Astrocyte (in vitro differentiated cells and primary cell): ENCODE measurements around the gene RBM27. TPM values are rescaled to one million over a fixed set of nuclear protein-coding genes. Genes with fewer than 3 reads are reported as not detected.

Source experiments
- DNase-seq: peaks from one replicate; pipeline ENCODE4 v3.0.0-alpha.2; 2010; ENCODE audit warnings: low read depth
- FAIRE-seq: peaks from 2 replicates; lab custom pipeline; 2011; peaks lifted over from hg19 to GRCh38; lab: Jason Lieb, UNC
- H2AFZ ChIP-seq: 2 replicates; pipeline ENCODE4 v1.6.0; 2012; ENCODE audit warnings: low read depth, low read length, inconsistent platforms
- H3K27ac ChIP-seq: 2 replicates; pipeline ENCODE4 v1.5.1; 2011; ENCODE audit warnings: low read depth, low read length, inconsistent platforms
- H3K27me3 ChIP-seq: 2 replicates; pipeline ENCODE4 v1.6.0; 2011; ENCODE audit warnings: low read length, inconsistent platforms; ENCODE audit not compliant: insufficient read depth
- H3K36me3 ChIP-seq: 2 replicates; pipeline ENCODE4 v1.5.1; 2011; ENCODE audit warnings: low read length, inconsistent platforms; ENCODE audit not compliant: insufficient read depth
- H3K4me1 ChIP-seq: 2 replicates; pipeline ENCODE4 v1.5.1; 2011; ENCODE audit warnings: low read length, inconsistent platforms; ENCODE audit not compliant: insufficient read depth
- H3K4me2 ChIP-seq: 2 replicates; pipeline ENCODE4 v1.6.0; 2012; ENCODE audit warnings: low read length, inconsistent platforms
- H3K4me3 ChIP-seq: 2 replicates; pipeline ENCODE4 v1.5.1; 2011; ENCODE audit warnings: low read depth, mild to moderate bottlenecking, low read length, inconsistent platforms; ENCODE audit not compliant: insufficient read depth
- H3K79me2 ChIP-seq: 2 replicates; pipeline ENCODE4 v1.6.0; 2012; ENCODE audit warnings: mild to moderate bottlenecking, low read length, inconsistent platforms; ENCODE audit not compliant: insufficient read depth
- H3K9ac ChIP-seq: 2 replicates; pipeline ENCODE4 v1.6.0; 2012; ENCODE audit warnings: mild to moderate bottlenecking, low read length, inconsistent platforms
- H3K9me3 ChIP-seq: 2 replicates; pipeline ENCODE4 v1.5.1; 2012; ENCODE audit warnings: low read depth, mild to moderate bottlenecking, low read length, inconsistent platforms; ENCODE audit not compliant: insufficient read depth
- H4K20me1 ChIP-seq: 2 replicates; pipeline ENCODE4 v1.6.0; 2012; ENCODE audit warnings: low read length, inconsistent platforms; ENCODE audit not compliant: insufficient read depth
- H3K27ac Mint-ChIP-seq: one replicate; pipeline ENCODE4 v1.8.0; 2021; ENCODE audit warnings: mild to moderate bottlenecking, mixed read lengths; ENCODE audit not compliant: unreplicated experiment
- H3K27me3 Mint-ChIP-seq: one replicate; pipeline ENCODE4 v1.8.0; 2021; ENCODE audit warnings: low read depth, mixed read lengths; ENCODE audit not compliant: unreplicated experiment
- H3K36me3 Mint-ChIP-seq: one replicate; pipeline ENCODE4 v1.8.0; 2021; ENCODE audit warnings: low read depth, mixed read lengths; ENCODE audit not compliant: unreplicated experiment
- H3K4me1 Mint-ChIP-seq: one replicate; pipeline ENCODE4 v1.8.0; 2021; ENCODE audit warnings: low read depth, mixed read lengths; ENCODE audit not compliant: unreplicated experiment
- H3K4me3 Mint-ChIP-seq: one replicate; pipeline ENCODE4 v1.8.0; 2021; ENCODE audit warnings: mild to moderate bottlenecking, moderate library complexity, mixed read lengths; ENCODE audit not compliant: unreplicated experiment
- H3K9me3 Mint-ChIP-seq: one replicate; pipeline ENCODE4 v1.8.0; 2021; ENCODE audit warnings: mild to moderate bottlenecking, mixed read lengths; ENCODE audit not compliant: unreplicated experiment
- CTCF ChIP-seq: IDR thresholded peaks from 2 replicates; pipeline ENCODE4 v1.5.1; 2011; ENCODE audit warnings: low read depth, mild to moderate bottlenecking, inconsistent platforms, low read length, moderate library complexity; ENCODE audit not compliant: insufficient read depth
- EZH2 ChIP-seq: IDR thresholded peaks from 2 replicates; pipeline ENCODE4 v1.6.1; 2012; ENCODE audit warnings: mild to moderate bottlenecking, low read length, inconsistent platforms; ENCODE audit not compliant: insufficient read depth
- total RNA-seq: library from RNA; stranded (reverse); gene quantifications from 2 replicates; pipeline ENCODE4 v1.2.1, GENCODE V29; 2021

RBM27 gene
- total RNA-seq, 1 donor from 2014 or later: 24.4 TPM

- Histone ChIP-seq H2AFZ (no peak overlapping the region), H3K9ac (no peak overlapping the region), H3K36me3 (peaks cover 9% of the 10 kb centered on the region), H3K4me3 (no peak overlapping the region), H4K20me1 (peaks cover 62% of the 10 kb centered on the region), H3K79me2 (peaks cover 79% of the 10 kb centered on the region), H3K27me3 (no peaks in the 10 kb centered on the region), H3K9me3 (no peaks in the 10 kb centered on the region), H3K27ac (no peak overlapping the region), H3K4me1 (no peaks in the 10 kb centered on the region), H3K4me2 (no peak overlapping the region)
- H3K27ac Mint-ChIP-seq: no peak overlapping the region
- no peak for TF ChIP-seq EZH2
- no peak for TF ChIP-seq CTCF
- H3K9me3 Mint-ChIP-seq: no peaks in the 10 kb centered on the region
- no peak for FAIRE-seq
- H3K4me1 Mint-ChIP-seq: peaks cover 9% of the 10 kb centered on the region
- H3K36me3 Mint-ChIP-seq: peaks cover 3% of the 10 kb centered on the region
- no peak for DNase-seq
- H3K27me3 Mint-ChIP-seq: no peaks in the 10 kb centered on the region
- H3K4me3 Mint-ChIP-seq: no peak overlapping the region
Measured at GRCh38 chr5:146218168-146218567, 14.8 kb downstream of the RBM27 start.

GRCh38 chr5:146219243-146219642, 15.8 kb downstream of the RBM27 start:
- TF ChIP-seq CTCF: no peak
- TF ChIP-seq EZH2: no peak
- H3K27me3 Mint-ChIP-seq: no peaks in the 10 kb centered on the region
- Histone ChIP-seq H3K4me2 (no peak overlapping the region), H3K4me1 (no peaks in the 10 kb centered on the region), H3K27me3 (no peaks in the 10 kb centered on the region), H3K79me2 (peaks cover 68% of the 10 kb centered on the region), H3K9me3 (no peaks in the 10 kb centered on the region), H3K36me3 (peaks cover 9% of the 10 kb centered on the region), H4K20me1 (peaks cover 55% of the 10 kb centered on the region), H3K9ac (no peak overlapping the region), H3K27ac (no peak overlapping the region), H2AFZ (no peak overlapping the region), H3K4me3 (no peak overlapping the region)
- no peaks in the 10 kb centered on the region for H3K9me3 Mint-ChIP-seq
- DNase-seq: no peak
- no peak overlapping the region for H3K4me3 Mint-ChIP-seq
- no peak for FAIRE-seq
- peaks cover 2% of the 10 kb centered on the region for H3K4me1 Mint-ChIP-seq
- peaks cover 3% of the 10 kb centered on the region for H3K36me3 Mint-ChIP-seq
- H3K27ac Mint-ChIP-seq: peak overlapping the region; percentile 20

- no peaks in the 10 kb centered on the region for H3K27me3 Mint-ChIP-seq
- peaks cover 41% of the 10 kb centered on the region for H4K20me1 ChIP-seq
Measured at GRCh38 chr5:146221234-146221633, 17.8 kb downstream of the RBM27 start.

More at GRCh38 chr5:146221234-146221633, 17.8 kb downstream of the RBM27 start:
- Histone ChIP-seq H3K9me3 (no peaks in the 10 kb centered on the region), H3K27ac (no peak overlapping the region), H2AFZ (no peak overlapping the region), H3K27me3 (no peaks in the 10 kb centered on the region), H3K4me2 (no peak overlapping the region), H3K9ac (no peak overlapping the region), H3K79me2 (peaks cover 49% of the 10 kb centered on the region), H3K4me3 (no peak overlapping the region), H3K36me3 (peaks cover 13% of the 10 kb centered on the region), H3K4me1 (no peaks in the 10 kb centered on the region)
- H3K4me3 Mint-ChIP-seq: no peak overlapping the region
- TF ChIP-seq EZH2 (no peak), CTCF (no peak)
- FAIRE-seq (no peak), DNase-seq (no peak)
- no peak overlapping the region for H3K27ac Mint-ChIP-seq
- H3K36me3 Mint-ChIP-seq: peaks cover 3% of the 10 kb centered on the region
- H3K9me3 Mint-ChIP-seq: no peaks in the 10 kb centered on the region
- no peaks in the 10 kb centered on the region for H3K4me1 Mint-ChIP-seq
